NCI-H82 (cell line): Measurements from ENCODE around the gene LAMTOR4.

ENCODE experiments used
- DNase-seq: peaks from one replicate; lab custom pipeline; 2025; lab: John Stamatoyannopoulos, UW

LAMTOR4 gene

DNA sequence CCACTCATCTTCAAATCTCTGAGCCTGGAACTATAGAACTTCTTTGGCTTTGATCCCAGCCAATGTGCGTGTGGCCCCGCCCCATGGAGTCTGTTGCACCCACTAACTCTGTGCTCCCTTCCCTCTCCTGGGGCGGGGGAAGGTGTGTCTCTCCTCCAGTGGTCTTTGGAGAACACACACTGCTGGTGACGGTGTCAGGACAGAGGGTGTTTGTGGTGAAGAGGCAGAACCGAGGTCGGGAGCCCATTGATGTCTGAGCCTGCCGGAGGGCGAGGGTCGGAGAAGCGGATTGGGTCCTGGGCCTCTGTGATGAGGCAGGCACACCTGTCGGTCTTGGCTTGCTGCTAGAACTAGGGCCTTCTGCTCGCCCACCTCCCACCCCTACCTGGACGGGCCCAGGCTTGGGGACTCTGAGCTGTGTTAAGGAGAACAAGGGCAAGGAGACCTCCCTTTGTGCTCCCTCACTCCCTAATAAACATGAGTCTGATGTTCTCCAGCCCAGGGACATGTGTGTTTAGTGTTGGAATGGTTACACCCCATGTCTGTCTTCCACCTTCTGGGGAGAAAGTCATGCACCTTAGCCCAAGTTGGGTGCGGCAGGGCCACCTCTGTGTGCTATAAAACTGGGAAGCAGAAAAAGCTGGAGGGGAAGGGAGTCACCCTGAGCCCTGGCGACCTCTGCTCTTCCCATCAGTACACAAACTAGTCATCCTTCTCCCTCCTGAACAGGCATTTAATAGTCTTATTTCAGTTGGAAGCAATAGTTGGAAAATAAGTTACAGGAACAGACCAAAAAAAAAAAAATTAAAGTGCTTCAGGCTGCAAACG lies 5.2 kb downstream of the LAMTOR4 start:
- no peak for DNase-seq

DNA sequence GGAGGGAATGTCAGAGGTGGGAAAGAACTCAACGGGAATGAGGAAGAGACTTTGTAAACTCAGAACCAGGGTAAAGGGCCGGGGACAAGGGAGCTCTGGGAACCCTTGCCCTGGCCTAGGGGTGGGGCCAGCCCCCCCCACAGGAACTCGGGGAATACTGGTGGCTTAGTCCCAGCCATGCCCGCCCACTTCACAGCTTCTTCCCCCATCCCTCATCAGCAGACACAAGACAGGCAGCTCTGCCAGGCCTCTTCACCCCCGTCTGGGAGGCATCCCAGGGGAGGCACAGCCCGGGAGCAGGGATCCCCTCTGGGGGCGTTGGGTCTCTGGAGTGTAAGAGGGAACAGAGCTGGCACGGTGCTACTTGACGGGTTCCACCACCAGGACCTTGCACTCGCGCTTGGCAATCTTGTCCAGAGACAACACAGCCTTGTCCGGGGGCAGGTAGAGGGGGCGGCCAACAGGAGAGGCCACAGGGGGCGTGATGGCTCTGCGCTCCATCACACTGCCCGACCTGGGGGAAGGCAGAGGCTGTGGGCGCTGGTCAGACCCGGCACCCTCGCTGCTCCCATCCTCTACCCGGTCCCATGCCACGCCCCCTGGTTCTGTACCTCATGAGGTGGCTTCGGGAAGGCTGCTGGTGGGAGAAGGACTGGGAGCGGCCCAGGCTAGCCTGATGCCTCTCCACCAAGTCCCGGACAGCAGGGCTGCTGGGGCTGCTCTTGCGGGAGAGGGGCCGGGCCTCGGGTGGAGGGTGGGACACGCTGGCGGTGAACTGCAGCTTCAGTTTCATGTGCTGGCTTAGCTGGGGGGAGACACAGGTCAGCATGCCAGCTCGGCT lies 6.2 kb downstream of the LAMTOR4 start:
- DNase-seq = no peak

DNA sequence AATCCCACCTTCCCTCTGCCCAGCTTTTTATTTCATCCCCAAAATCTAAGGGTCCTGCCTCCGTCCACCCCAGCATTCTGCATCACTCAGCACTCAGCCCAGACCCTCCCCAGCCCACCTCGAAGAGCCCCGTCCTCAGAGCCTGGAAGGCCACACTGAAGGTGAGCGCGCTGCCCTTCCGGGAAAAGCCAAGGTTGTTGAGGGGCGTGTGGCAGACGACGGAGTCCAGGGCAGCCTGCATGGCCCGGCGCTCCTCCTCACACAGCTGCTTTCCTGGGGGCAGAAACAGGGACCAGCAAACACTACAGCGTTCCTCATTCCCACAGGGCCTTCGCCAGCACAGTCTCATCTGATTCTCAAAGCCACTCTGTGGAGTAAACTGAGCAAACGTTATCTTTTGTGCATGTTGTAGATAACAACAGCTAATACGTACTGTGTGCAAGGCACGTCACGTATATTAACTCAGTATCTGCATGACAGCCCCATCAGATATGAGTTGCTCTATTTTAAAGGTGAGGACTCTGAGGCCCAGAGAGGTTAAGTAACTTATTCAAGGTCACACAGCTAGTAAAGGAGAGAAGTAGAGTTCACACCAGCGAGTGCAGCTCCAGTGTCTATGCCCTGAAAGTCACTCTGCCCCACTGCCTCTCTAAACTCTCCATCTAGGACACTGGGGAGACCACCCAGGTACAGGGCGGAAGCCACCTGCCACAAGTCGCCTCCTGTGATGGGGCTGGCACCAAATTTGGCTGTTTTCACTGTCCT lies 7.0 kb downstream of the LAMTOR4 start:
- no peak for DNase-seq

DNA sequence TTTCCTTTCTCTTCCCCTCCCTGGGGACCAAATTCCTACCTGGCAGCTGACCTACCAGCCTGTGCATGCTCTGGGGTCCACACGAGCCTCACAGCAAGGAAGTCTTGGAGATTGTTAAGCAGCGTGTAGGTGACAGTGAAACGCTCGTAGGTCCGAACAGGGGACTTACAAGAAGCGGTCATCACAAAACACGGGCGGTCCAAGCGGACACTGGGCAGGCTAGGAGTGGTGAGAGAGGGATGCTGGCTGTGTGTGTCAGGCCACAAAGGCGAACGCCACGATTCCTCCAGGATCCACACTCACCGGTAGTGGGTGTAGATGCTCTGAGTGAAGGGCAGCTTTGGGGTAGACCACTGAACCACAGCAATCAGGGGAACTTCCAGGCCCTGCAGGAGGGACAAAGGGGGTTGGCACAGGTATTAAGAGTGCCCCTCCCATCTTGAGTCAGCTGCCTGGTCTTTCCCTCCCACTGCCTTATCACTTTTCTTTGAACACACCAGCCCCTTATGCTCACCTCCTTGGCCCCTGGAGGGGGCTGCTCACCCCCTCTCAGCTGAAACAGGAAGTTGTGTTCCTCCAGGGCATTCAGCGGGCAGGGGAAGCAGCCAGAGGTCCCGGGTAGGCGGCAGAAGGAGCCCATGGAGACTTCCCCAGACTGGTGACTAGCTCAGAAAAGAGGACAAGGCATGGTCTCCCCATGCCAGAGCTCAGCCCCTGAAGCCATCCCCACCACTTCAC lies 7.8 kb downstream of the LAMTOR4 start:
- no peak for DNase-seq

DNA sequence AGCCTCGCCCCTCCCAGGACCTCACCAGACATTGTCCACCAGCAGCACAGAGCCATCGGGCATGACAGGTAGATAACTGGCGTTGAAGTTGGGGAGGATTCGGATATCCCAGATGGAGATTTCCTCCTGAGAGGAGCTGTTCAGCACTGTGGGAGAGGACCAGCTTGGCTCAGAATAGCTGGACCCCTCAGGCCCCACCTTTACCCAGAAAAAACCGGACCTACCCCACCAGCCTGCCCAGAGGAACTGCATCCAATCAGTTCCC lies 8.3 kb downstream of the LAMTOR4 start:
- no peak for DNase-seq

DNA sequence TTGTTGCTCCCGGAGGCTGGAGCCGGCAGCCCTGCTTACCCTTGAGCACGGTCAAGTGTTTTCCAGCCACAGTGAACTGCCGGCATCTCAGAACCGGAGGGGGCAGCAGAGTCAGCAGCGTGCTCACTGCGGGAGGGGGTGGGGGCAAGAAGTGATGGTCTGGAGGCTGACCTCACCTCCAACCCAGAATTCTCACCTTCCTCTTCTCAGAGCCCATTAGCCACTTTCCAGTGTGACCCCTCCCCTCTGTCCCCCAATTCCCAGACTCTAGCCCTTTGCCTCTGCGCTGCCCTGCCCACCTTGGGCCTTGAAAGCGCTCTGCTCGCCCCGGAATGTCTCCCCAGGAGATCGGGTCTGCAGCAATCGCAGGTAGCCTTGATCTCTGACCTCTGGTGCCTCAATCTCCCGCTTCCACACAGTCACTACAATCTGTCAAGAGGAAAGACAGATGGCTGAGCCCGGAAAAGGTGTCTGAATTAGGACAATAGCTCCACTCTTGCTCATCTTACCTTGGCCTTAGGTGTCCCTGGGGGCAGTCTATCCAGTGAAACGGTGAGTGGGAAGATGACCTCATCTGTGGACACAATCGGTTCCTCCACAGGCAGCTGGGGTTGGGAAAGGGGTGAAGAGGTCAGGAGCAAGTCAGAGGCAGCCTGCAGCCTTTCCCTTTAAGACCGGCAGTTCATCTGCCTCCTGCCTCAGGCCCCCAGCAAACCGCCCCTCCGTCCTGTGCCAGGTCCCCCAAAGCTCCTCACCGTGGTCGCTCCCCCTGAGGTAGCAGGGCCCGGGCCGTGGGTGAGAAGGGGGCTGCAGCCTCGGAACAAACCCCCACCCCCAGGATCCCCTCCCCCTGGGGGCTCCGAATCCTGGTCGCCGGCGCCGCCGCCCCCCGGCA lies 8.9 kb downstream of the LAMTOR4 start:
- DNase-seq = peak; percentile 50

DNA sequence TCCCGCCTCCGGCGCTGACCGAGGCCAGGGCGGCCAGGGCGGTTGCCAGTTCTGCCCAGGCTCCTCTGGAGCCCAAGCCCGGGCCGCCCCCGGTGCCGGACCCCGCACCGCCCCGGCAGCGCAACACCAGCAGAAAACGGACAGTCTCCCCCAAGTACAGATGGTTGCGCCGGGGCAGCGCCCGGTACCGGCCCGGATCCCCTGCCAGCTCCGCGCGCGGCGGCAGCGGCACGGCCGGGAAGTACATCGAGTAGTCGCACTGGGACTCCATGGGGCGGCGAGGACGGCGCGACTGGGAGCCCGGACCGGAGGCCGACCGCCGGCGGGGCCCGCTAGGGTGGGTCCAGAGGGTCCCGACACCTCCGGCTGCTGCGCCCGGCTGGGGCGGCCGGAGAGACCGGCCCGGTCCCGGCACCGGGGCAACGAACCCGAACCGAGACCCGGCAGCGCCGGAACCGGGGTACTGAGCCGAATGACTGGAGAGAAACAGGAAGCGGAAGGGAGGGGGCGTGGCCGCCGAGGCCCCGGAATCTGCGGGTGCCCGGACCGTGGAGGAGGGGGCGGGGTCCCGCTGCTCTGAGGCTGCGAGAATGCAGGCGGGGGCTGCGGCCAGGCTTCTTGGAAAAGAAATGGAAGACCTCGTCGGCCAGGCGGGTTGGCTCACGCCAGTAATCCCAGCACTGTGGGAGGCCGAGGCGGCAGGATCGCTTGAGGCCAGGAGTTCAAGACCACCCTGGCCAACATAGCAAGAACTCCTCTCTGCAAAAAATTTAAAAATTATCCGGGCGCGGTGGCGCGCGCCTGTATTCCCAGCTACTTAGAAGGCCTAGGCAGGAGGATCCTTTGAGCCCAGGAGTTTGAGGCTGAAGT lies 9.7 kb downstream of the LAMTOR4 start, which contains the start of gene TRAPPC14:
TSS of gene TRAPPC14 (minus strand) at position 495 of the 870 bp plus-strand sequence. CDS start at position 271, 224 bp downstream.
- DNase-seq = peak; percentile 93

DNA sequence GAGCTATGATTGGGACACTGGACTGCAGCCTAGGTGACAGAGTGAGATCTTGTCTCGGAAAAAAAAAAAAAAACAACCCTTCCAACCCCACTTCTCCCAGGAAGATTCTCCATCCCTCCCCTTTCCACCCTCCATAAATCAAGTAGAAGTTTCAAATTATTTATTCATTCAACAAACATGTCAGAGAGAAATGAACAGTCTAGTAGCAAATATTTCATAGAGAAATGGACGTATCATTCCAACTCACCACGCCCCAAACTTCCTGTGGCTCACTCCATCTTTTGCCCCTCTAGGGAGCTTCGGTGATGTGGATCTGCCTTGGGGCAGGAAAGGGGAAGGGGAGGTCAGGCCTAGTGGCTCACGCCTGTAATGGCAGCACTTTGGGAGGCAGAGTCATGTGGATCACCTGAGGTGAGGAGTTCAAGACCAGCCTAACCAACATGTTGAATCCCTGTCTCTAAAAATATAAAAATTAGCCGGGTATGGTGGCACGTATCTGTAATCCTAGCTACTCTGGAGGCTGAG lies 10.4 kb downstream of the LAMTOR4 start:
- no peak for DNase-seq

DNA sequence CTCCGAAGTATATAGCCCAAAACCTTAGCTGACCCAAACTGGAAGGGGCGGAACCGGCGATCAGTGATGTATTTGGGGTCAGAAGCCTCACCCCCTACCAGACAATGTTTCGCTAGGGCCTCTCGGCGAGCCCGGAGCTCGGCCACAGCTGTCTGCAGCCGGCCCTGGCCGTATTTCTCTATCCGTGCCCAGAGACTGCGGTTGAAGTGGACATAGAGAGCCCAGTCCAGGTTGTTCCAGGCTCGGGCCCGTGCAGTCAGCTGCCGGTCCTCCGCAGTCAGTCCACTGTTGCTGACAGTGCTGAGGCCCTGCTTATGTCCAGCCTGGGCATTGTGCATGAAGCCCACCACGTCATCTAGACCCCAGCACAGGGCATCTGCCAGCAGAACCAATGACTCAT lies 11.3 kb downstream of the LAMTOR4 start:
- DNase-seq = no peak

DNA sequence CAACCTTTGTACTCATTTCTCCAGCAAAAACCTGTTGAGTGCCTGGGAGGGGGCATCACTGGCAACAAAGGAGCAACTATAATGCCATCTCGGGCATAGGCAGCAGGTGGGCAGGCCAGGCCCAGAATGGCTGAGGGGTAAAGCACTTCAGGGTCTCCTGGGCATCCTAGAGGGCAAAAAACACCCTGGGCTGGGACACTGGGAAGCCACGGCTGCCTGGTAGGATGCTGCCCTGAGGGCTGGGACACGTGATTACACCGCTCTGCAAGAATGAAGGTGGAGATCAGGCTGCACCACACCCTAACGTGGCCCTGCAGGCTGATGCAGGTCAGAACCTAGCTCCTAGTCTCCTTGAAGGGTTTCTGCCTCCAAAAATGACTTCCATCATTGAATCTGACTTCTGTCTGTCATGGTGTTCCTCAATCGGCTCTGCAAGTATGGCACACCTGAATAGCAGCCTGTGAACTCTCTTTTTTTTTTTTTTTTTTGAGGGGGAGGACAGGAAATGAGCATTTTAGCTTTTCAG lies 14.4 kb downstream of the LAMTOR4 start:
- DNase-seq = no peak

DNA sequence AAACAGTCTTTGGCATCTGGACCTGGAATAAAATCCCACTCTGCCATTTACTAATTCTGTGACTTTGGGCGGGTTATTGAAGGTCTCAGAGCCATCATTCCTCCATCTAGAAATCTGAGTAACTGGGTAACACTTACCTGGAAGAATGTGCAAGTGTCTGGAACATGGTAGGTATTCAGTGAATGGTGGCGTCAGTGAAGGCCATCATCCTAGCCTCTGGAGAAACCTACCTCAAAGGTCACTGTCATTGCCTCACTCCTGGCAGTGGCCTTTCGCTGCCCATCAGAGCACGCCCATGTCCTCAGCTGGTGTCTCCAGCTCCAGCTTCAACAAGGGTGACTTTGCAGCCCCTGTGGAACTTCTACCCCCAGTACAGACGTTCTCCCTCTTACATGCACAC lies 15.2 kb downstream of the LAMTOR4 start:
- no peak for DNase-seq

DNA sequence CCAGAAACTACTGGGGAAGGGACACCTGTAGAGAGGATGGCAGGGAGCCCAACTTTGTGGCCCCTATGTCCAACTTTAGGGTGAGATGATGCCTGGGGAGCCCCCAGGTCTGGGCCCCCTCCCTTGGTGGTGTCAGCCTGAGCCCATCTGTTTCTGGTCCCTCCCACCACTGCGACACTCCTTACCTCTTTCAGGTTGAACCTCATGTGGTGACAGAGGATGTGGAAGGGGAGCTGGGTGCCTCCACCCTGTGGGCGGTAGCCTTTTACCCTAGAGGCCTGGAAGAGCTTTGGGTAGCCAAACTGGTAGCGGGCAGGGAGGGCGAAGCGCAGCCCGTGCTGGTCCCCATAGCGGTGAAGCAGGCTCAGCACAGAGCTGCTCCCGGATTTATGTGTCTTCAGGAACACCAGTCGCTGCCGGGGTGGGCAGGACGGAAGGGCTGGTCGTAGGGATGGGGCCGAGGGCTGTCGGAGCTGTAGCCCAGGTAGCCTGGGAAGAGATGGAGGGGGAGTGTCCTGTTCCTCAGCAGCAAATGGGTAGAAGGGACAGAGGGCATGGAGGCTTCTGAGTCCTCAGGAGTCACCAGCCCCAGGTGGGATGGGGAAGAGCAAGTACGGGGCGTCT lies 17.7 kb downstream of the LAMTOR4 start:
- DNase-seq = no peak

DNA sequence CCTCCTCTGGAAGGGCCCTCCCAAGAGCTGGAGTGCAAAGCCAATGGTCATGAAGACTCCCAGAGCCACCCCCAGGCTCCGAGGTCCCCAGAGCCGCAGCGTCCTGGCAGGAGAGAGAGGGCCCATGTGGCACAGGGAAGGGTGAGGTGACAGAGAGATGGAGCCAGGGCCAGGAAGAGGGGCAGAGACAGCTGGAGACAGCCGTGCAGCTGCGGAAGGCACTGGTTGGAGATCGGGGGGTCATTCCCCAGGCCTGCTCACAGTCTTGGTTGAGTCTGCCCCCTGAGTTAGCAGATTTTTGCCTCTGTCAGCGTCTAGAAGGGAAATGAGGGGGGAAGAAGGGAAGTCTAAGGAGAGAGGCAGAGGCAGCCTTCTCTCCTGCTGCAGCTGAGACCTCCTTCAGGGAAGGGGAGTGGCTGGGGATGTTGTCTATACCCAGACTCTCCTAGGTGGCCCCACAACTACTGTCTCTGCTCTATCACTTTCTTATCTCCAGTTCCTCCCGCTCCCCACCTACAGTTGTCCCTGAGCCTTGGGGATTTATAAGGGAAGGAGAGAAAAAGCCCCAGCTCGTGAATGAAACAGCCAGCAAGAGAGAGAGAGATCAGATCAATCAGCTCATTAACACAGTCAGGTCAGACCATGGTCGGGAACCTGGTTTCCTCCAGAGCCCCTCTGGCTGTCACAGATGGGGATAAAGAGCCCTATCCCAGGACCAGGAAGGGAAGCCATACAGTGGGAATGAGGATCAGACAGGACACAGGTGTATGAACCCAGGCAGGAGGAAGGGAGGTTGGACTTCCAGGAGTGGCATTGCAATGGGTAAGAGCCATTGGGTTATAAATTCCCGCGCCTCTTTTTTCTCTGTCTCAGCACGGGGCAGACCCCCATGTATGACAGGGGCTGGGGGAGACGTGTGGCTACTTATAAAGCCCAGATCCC lies 18.5 kb downstream of the LAMTOR4 start:
- no peak for DNase-seq

DNA sequence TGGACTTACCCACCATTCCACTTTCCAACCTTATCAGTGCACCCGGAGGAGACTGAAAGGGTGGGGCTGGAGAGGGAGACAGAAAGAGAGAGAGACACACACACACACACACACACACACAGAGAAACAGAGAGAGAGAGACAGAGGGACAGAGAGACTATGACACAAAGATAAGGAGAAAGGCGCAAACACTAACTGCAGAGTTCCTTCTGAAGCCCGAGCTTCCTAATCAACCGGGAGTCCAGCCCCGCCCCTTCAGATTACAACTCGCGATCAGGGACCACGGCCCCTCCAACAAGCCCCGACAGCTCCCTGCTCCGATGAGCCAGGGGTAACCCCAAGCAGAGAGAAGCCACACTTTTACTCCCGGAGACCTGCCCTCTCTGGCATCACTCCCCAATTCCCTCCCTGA lies 19.2 kb downstream of the LAMTOR4 start:
- peak; percentile 39 for DNase-seq

DNA sequence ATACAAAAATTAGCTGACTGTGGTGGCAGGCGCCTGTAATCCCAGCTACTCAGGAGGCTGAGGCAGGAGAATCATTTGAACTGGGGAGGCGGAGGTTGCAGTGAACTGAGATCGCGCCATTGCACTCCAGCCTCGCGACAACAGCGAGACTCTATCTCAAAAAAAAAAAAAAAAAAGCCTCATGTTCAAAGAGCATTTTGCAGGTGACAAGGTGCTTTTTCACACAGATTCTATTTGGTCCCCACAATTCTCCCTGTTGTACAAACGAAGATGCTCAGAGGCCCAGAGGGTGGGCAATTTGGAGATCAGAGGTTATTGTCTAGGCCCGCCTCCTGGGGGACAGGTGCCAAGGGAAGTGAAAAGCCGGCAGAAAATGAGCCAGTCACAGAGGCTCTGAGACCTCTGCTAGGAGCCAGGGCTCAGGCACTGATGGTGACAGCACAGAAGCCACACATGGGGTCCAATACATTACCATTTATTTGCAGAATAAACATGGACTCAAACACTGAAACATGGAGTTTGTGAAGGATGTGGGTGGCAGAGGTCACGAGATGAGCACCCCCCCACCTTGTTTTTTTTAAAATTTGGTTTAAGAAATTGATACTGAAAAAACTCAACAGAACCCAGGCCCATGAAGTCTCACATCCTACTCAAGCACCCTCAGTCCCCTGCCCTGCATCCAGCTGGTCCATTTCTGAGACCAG lies 20.6 kb downstream of the LAMTOR4 start:
- DNase-seq = no peak

DNA sequence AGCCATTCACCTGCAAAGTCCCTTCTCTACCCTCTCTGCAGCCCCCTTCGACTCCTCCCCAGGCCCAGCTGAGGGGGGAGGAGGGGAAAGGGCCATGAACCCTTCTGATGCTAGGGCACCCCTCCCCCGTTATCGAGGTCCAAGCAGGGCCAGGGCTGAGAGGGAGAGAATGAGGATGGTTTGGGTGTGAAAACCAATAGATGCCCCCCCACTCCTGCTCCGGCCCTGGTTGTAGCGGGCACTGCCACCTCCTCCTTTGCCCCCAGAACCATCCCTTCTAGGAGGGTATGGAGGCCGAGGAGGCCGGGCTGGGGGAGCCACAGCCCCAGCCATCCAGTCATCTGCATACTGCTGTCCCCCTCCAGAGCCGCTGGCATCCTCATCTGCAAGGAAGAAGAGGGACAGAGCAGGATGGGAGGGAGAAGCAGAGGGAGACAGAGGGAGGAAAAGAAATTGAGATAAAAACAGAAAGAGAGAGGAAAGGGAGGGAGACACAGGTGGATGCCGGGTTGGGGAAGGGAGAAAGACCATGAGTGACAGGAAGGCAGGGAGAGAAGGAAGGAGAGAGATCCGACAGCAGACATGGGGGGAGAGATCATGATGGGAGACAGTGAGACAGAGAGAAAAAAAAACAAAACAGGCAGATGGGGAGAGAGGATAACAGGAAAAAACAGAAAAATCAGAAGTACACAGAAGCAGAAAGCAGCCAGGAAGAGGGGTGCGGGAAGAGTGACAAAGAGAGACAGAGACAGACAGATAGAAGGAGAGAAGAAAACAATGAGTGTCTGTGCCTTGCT lies 21.6 kb downstream of the LAMTOR4 start:
- DNase-seq = no peak
